ENCODE results near the gene RGN. TPM values are rescaled to one million over a fixed set of nuclear protein-coding genes. Genes with fewer than 3 reads are reported as not detected.
"Not testable (repeated sequence)": the region's sequence is repeated elsewhere in the genome, so short reads cannot be mapped to it uniquely, and the experiment has no call there.

Gene RGN
- total and polyA plus RNA-seq, 8 donors = 4.1 to 17.1 (median 15.0) TPM

DNA sequence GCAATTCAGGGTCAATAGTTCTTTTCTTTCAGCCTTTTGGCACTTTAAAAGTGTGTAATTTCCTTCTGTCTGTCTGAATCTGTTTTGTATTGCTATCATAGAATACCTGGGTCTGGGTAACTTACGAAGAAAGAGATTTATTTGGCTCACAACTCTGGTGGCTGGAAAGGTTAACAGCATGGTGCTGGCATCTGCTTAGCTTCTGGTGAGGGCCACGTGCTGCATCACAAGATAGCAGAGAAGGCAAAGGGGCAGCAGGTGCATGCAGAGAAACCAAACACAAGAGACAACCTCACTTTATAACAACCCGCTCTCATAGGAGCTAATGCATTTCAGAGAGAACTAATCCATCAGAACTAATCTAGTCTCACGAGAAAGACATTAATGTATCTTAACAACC is 18.8 kb downstream of the RGN start:
- H3K4me3 ChIP-seq = no peak overlapping the region
- H3K4me1 ChIP-seq = no peaks in the 10 kb centered on the region
- H3K36me3 ChIP-seq = no peaks in the 10 kb centered on the region
- TF ChIP-seq, protein P1, sequence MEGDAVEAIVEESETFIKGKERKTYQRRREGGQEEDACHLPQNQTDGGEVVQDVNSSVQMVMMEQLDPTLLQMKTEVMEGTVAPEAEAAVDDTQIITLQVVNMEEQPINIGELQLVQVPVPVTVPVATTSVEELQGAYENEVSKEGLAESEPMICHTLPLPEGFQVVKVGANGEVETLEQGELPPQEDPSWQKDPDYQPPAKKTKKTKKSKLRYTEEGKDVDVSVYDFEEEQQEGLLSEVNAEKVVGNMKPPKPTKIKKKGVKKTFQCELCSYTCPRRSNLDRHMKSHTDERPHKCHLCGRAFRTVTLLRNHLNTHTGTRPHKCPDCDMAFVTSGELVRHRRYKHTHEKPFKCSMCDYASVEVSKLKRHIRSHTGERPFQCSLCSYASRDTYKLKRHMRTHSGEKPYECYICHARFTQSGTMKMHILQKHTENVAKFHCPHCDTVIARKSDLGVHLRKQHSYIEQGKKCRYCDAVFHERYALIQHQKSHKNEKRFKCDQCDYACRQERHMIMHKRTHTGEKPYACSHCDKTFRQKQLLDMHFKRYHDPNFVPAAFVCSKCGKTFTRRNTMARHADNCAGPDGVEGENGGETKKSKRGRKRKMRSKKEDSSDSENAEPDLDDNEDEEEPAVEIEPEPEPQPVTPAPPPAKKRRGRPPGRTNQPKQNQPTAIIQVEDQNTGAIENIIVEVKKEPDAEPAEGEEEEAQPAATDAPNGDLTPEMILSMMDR (IDR thresholded peaks at IDR 0.05) = no peak
- intact Hi-C loops (cut with DNase I) = no loop called here
- DNase-seq (no peak), ATAC-seq (no peak)
- no peaks in the 10 kb centered on the region for H3K27me3 ChIP-seq
- H3K9me3 ChIP-seq = no peaks in the 10 kb centered on the region
- H3K27ac ChIP-seq = no peak overlapping the region

DNA sequence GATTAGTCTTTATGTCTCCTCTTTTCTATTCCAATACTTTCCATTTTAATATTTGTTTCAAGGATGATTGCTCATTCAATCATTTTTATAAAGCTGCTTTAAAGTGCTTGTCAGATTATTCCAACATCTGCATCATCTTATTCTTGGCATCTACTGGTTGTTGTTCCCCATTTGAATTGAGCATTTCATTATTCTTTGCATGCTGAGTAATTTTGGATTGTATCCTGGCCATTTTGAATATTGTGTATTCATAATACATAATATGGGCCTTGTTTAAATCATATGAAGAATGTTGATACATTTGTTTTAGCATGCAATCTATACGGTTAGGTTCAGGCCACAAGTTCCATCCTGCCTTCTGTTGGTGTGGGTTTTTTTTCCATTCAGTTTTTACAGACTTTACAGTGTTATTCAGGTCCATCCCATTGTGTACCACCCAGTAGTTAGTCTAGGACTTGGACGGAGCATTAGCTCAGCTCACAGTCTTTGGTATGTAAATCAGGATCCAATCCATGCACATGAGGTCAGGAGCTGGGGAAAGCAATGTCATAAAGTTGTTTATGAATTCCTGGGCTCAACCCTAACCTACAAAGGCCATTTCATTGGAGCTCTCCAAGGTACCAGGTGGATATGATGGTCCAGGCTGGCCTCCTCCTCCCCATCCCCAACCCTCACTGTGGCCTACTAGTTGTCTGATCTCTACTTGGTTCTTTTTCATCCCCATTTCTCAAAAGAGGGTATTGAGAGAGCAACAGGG is 20.3 kb downstream of the RGN start:
- ATAC-seq (no peak), DNase-seq (no peak)
- Histone ChIP-seq H3K36me3 (no peaks in the 10 kb centered on the region), H3K4me1 (no peaks in the 10 kb centered on the region), H3K27ac (no peak overlapping the region), H3K9me3 (no peaks in the 10 kb centered on the region), H3K27me3 (no peaks in the 10 kb centered on the region), H3K4me3 (no peak overlapping the region)
- intact Hi-C loops (cut with DNase I) = no loop called here
- TF ChIP-seq, protein P1 (IDR thresholded peaks at IDR 0.05) = no peak

DNA sequence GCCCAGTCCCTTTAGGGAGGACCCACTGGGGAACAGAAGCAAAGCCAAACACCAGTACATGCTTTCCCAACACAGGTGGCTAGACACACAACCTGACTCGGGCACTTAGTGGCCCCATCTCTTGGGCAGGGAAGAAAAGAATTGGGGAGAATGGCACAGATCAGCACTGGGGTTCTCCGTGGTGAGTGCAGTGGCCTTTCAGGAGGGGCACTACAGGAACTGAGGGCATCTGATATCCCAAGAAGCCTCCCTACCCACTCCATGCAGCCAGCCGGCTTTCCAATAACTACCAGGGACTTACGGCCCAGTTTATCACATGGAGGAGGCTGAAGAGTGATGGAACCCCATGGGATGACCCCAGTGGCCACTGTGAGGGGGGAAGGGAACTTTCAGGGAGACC is 23.0 kb downstream of the RGN start:
- no peak overlapping the region for H3K4me3 ChIP-seq
- H3K27ac ChIP-seq = no peak overlapping the region
- ATAC-seq (no peak), DNase-seq (no peak)
- TF ChIP-seq, protein P1 (IDR thresholded peaks at IDR 0.05) = no peak
- H3K4me1 ChIP-seq = no peaks in the 10 kb centered on the region
- H3K36me3 ChIP-seq = no peaks in the 10 kb centered on the region
- no peaks in the 10 kb centered on the region for H3K27me3 ChIP-seq
- no peaks in the 10 kb centered on the region for H3K9me3 ChIP-seq
- intact Hi-C loops (cut with DNase I) = no loop called here

DNA sequence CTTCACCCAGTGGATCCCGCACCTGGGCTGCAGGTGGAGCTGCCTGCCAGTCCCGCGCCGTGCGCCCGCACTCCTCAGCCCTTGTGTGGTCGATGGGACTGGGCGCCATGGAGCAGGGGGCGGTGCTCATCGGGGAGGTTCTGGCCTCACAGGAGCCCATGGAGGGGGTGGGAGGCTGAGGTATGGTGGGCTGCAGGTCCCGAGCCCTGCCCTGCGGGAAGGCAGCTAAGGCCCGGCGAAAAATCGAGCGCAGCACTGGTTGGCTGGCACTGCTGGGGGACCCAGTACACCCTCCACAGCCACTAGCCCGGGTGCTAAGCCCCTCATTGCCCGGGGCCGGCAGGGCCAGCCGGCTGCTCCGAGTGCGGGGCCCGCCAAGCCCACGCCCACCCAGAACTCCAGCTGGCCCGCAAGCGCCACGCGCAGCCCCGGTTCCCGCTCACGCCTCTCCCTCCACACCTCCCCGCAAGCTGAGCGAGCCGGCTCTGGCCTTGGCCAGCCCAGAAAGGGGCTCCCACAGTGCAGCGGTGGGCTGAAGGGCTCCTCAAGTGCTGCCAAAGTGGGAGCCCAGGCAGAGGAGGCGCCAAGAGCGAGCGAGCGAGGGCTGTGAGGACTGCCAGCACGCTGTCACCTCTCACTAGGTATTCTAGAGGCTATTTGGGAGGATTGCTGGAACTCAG is 32.8 kb downstream of the RGN start:
- intact Hi-C loops (cut with DNase I); H3K27me3 ChIP-seq; ATAC-seq; H3K27ac ChIP-seq; H3K9me3 ChIP-seq; H3K36me3 ChIP-seq; H3K4me3 ChIP-seq; H3K4me1 ChIP-seq; DNase-seq: not testable (repeated sequence)

DNA sequence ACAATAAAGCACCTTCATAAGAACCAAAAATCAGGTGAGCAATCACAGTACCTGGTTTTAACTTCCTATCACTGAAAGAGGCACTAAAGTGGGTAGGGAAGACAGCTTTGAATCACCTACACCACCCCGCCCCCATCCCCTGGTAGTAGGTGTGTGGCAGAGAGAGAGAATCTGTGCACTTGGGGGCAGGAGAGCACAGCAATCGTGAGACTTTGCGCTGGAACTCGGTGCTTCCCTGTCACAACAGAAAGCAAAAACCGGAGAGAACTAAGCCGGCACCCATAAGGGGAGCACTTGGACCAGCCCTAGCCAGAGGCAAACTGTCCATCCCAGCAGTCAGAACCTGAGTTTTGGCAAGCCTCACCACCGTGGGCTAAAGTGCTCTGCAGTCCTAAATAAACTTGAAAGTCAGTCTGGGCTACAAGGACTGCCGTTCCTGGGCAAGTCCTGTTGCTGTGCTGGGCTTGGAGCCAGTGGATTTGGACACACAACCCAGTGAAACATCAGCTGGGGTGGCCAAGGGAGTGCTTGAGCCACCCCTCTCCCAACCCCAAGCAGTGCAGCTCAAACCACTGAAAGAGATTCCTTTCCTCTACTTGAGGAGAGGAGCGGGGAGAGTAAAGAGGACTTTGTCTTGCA is 34.2 kb downstream of the RGN start:
- DNase-seq = peak in 1 of 4 donors; percentile 36
- Histone ChIP-seq H3K27ac (no peak overlapping the region), H3K27me3 (no peaks in the 10 kb centered on the region), H3K4me3 (no peak overlapping the region), H3K36me3 (no peaks in the 10 kb centered on the region), H3K9me3 (no peaks in the 10 kb centered on the region), H3K4me1 (no peaks in the 10 kb centered on the region)
- TF ChIP-seq, protein P1 (IDR thresholded peaks at IDR 0.05) = no peak
- ATAC-seq = peak; percentile 93
- intact Hi-C loops (cut with DNase I) = no loop called here

DNA sequence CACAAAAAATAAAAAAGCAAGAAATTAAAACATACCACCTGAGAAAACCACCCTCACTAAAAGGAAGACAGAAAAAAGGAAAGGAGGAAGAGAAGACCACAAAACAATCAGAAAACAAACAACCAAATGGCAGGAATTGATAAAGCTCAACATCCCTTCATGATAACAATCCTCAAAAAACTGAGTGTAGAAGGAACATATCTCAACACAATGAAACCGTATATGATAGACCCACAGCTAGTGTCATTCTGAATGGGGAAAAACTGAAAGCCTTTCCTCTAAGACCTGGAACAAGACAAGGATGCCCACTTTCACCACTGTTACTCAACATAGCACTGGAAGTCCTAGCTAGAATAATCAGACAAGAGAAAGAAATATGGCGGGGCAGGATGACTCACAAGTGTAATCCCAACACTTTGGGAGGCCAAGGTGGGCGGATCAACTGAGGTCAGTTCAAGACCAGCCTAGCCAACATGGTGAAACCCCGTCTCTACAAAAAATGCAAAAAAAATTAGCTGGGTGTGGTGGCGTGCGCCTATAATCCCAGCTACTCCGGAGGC is 38.4 kb downstream of the RGN start:
- H3K27ac ChIP-seq; intact Hi-C loops (cut with DNase I); H3K4me1 ChIP-seq; H3K4me3 ChIP-seq; H3K27me3 ChIP-seq; H3K36me3 ChIP-seq; DNase-seq; ATAC-seq; H3K9me3 ChIP-seq: not testable (repeated sequence)

DNA sequence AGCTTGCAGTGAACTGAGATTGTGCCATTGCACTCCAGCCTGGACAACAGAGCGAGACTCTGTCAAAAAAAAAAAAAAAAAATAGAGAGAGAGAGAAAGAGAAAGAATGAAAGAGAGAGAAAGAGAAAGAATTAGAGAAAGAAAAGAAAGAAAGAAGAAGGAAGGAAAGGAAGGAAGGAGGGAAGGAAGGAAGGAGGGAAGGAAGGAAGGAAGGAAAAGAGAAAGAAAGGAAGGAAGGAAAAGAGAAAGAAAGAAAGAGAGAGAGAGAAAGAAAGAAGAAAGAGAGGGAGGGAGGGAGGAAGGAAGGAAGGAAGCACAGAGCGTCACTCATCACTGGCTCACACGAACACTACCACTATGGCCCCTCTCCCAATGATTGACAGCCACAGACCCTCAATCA is 46.2 kb downstream of the RGN start:
- intact Hi-C loops (cut with DNase I); H3K4me3 ChIP-seq; H3K27me3 ChIP-seq: not testable (repeated sequence)

More for the DNA sequence above, 46.2 kb downstream of the RGN start:
- not testable (repeated sequence) for DNase-seq, H3K9me3 ChIP-seq, H3K4me1 ChIP-seq, H3K27ac ChIP-seq, ATAC-seq, H3K36me3 ChIP-seq
